Astrocyte (in vitro differentiated cells and primary cell): Measurements from ENCODE around the gene CWH43. TPM values are rescaled to one million over a fixed set of nuclear protein-coding genes. Genes with fewer than 3 reads are reported as not detected.

Experiments used
- DNase-seq: peaks from one replicate; pipeline ENCODE4 v3.0.0-alpha.2; 2010; ENCODE audit warnings: low read depth
- FAIRE-seq: peaks from 2 replicates; lab custom pipeline; 2011; peaks lifted over from hg19 to GRCh38; lab: Jason Lieb, UNC
- H2AFZ ChIP-seq: 2 replicates; pipeline ENCODE4 v1.6.0; 2012; ENCODE audit warnings: low read depth, low read length, inconsistent platforms
- H3K27ac ChIP-seq: 2 replicates; pipeline ENCODE4 v1.5.1; 2011; ENCODE audit warnings: low read depth, low read length, inconsistent platforms
- H3K27me3 ChIP-seq: 2 replicates; pipeline ENCODE4 v1.6.0; 2011; ENCODE audit warnings: low read length, inconsistent platforms; ENCODE audit not compliant: insufficient read depth
- H3K36me3 ChIP-seq: 2 replicates; pipeline ENCODE4 v1.5.1; 2011; ENCODE audit warnings: low read length, inconsistent platforms; ENCODE audit not compliant: insufficient read depth
- H3K4me1 ChIP-seq: 2 replicates; pipeline ENCODE4 v1.5.1; 2011; ENCODE audit warnings: low read length, inconsistent platforms; ENCODE audit not compliant: insufficient read depth
- H3K4me2 ChIP-seq: 2 replicates; pipeline ENCODE4 v1.6.0; 2012; ENCODE audit warnings: low read length, inconsistent platforms
- H3K4me3 ChIP-seq: 2 replicates; pipeline ENCODE4 v1.5.1; 2011; ENCODE audit warnings: low read depth, mild to moderate bottlenecking, low read length, inconsistent platforms; ENCODE audit not compliant: insufficient read depth
- H3K79me2 ChIP-seq: 2 replicates; pipeline ENCODE4 v1.6.0; 2012; ENCODE audit warnings: mild to moderate bottlenecking, low read length, inconsistent platforms; ENCODE audit not compliant: insufficient read depth
- H3K9ac ChIP-seq: 2 replicates; pipeline ENCODE4 v1.6.0; 2012; ENCODE audit warnings: mild to moderate bottlenecking, low read length, inconsistent platforms
- H3K9me3 ChIP-seq: 2 replicates; pipeline ENCODE4 v1.5.1; 2012; ENCODE audit warnings: low read depth, mild to moderate bottlenecking, low read length, inconsistent platforms; ENCODE audit not compliant: insufficient read depth
- H4K20me1 ChIP-seq: 2 replicates; pipeline ENCODE4 v1.6.0; 2012; ENCODE audit warnings: low read length, inconsistent platforms; ENCODE audit not compliant: insufficient read depth
- H3K27ac Mint-ChIP-seq: one replicate; pipeline ENCODE4 v1.8.0; 2021; ENCODE audit warnings: mild to moderate bottlenecking, mixed read lengths; ENCODE audit not compliant: unreplicated experiment
- H3K27me3 Mint-ChIP-seq: one replicate; pipeline ENCODE4 v1.8.0; 2021; ENCODE audit warnings: low read depth, mixed read lengths; ENCODE audit not compliant: unreplicated experiment
- H3K36me3 Mint-ChIP-seq: one replicate; pipeline ENCODE4 v1.8.0; 2021; ENCODE audit warnings: low read depth, mixed read lengths; ENCODE audit not compliant: unreplicated experiment
- H3K4me1 Mint-ChIP-seq: one replicate; pipeline ENCODE4 v1.8.0; 2021; ENCODE audit warnings: low read depth, mixed read lengths; ENCODE audit not compliant: unreplicated experiment
- H3K4me3 Mint-ChIP-seq: one replicate; pipeline ENCODE4 v1.8.0; 2021; ENCODE audit warnings: mild to moderate bottlenecking, moderate library complexity, mixed read lengths; ENCODE audit not compliant: unreplicated experiment
- H3K9me3 Mint-ChIP-seq: one replicate; pipeline ENCODE4 v1.8.0; 2021; ENCODE audit warnings: mild to moderate bottlenecking, mixed read lengths; ENCODE audit not compliant: unreplicated experiment
- CTCF ChIP-seq: IDR thresholded peaks from 2 replicates; pipeline ENCODE4 v1.5.1; 2011; ENCODE audit warnings: low read depth, mild to moderate bottlenecking, inconsistent platforms, low read length, moderate library complexity; ENCODE audit not compliant: insufficient read depth
- EZH2 ChIP-seq: IDR thresholded peaks from 2 replicates; pipeline ENCODE4 v1.6.1; 2012; ENCODE audit warnings: mild to moderate bottlenecking, low read length, inconsistent platforms; ENCODE audit not compliant: insufficient read depth
- total RNA-seq: library from RNA; stranded (reverse); gene quantifications from 2 replicates; pipeline ENCODE4 v1.2.1, GENCODE V29; 2021

The CWH43 gene
- total RNA-seq, 1 donor from 2014 or later, result not detected

- peaks cover 6% of the 10 kb centered on the region for H3K4me1 ChIP-seq
- FAIRE-seq, result peak; percentile 37
- no peak overlapping the region for H3K9ac ChIP-seq
- no peaks in the 10 kb centered on the region for H3K27me3 ChIP-seq
- no peak overlapping the region for H2AFZ ChIP-seq
- no peaks in the 10 kb centered on the region for H3K9me3 ChIP-seq
- Mint-ChIP-seq H3K36me3 (no peaks in the 10 kb centered on the region), H3K27ac (no peak overlapping the region), H3K4me1 (peaks cover 9% of the 10 kb centered on the region), H3K27me3 (no peaks in the 10 kb centered on the region), H3K4me3 (no peak overlapping the region), H3K9me3 (no peaks in the 10 kb centered on the region)
- no peak overlapping the region for H3K4me2 ChIP-seq
- no peak overlapping the region for H3K27ac ChIP-seq
- no peaks in the 10 kb centered on the region for H3K36me3 ChIP-seq
- no peak for DNase-seq
- no peak for TF ChIP-seq EZH2
- no peak for TF ChIP-seq CTCF
- H3K4me3 ChIP-seq, result no peak overlapping the region
- H3K79me2 ChIP-seq, result no peaks in the 10 kb centered on the region
- no peaks in the 10 kb centered on the region for H4K20me1 ChIP-seq
Observed at GRCh38 chr4:48958582-48958981, 27.5 kb upstream of the CWH43 start.

- Mint-ChIP-seq H3K4me3 (no peak overlapping the region), H3K9me3 (no peaks in the 10 kb centered on the region), H3K36me3 (no peaks in the 10 kb centered on the region), H3K27ac (no peak overlapping the region), H3K4me1 (peaks cover 4% of the 10 kb centered on the region), H3K27me3 (no peaks in the 10 kb centered on the region)
- H3K4me3 ChIP-seq, result no peak overlapping the region
- no peak overlapping the region for H3K4me2 ChIP-seq
- DNase-seq, result no peak
- H3K36me3 ChIP-seq, result no peaks in the 10 kb centered on the region
- H3K4me1 ChIP-seq, result no peaks in the 10 kb centered on the region
- FAIRE-seq, result no peak
- H3K79me2 ChIP-seq, result no peaks in the 10 kb centered on the region
- H4K20me1 ChIP-seq, result no peaks in the 10 kb centered on the region
- no peak overlapping the region for H3K27ac ChIP-seq
- H2AFZ ChIP-seq, result no peak overlapping the region
- no peak for TF ChIP-seq EZH2
- TF ChIP-seq CTCF, result no peak
- no peaks in the 10 kb centered on the region for H3K27me3 ChIP-seq
- H3K9ac ChIP-seq, result no peak overlapping the region
- H3K9me3 ChIP-seq, result no peaks in the 10 kb centered on the region
Observed at GRCh38 chr4:48960988-48961635, 25.0 kb upstream of the CWH43 start.

- H3K27me3 ChIP-seq, result no peaks in the 10 kb centered on the region
- no peak for DNase-seq
- no peaks in the 10 kb centered on the region for H3K79me2 ChIP-seq
- Mint-ChIP-seq H3K27me3 (no peaks in the 10 kb centered on the region), H3K36me3 (no peaks in the 10 kb centered on the region), H3K4me3 (no peak overlapping the region), H3K27ac (no peak overlapping the region), H3K9me3 (no peaks in the 10 kb centered on the region), H3K4me1 (peaks cover 8% of the 10 kb centered on the region)
- H3K9ac ChIP-seq, result no peak overlapping the region
- H4K20me1 ChIP-seq, result no peaks in the 10 kb centered on the region
- H3K36me3 ChIP-seq, result no peaks in the 10 kb centered on the region
- H2AFZ ChIP-seq, result no peak overlapping the region
- H3K4me3 ChIP-seq, result no peak overlapping the region
- no peak for TF ChIP-seq EZH2
- no peak for TF ChIP-seq CTCF
- peaks cover 4% of the 10 kb centered on the region for H3K4me1 ChIP-seq
- no peaks in the 10 kb centered on the region for H3K9me3 ChIP-seq
- H3K27ac ChIP-seq, result no peak overlapping the region
- FAIRE-seq, result no peak
- H3K4me2 ChIP-seq, result no peak overlapping the region
Observed at GRCh38 chr4:48962636-48963035, 23.4 kb upstream of the CWH43 start.
